ENCODE data around the gene RALY. TPM values are rescaled to one million over a fixed set of nuclear protein-coding genes. Genes with fewer than 3 reads are reported as not detected.

RALY gene
- total RNA-seq, 1 donor from 2014 or later: 66.8 TPM

- DNase-seq: no peak
These were observed 7.0 kb upstream of the RALY start for GRCh38 chr20:33986560-33987216.

GRCh38 chr20:33990075-33990474 is 3.6 kb upstream of the RALY start:
- no peak for DNase-seq

DNA sequence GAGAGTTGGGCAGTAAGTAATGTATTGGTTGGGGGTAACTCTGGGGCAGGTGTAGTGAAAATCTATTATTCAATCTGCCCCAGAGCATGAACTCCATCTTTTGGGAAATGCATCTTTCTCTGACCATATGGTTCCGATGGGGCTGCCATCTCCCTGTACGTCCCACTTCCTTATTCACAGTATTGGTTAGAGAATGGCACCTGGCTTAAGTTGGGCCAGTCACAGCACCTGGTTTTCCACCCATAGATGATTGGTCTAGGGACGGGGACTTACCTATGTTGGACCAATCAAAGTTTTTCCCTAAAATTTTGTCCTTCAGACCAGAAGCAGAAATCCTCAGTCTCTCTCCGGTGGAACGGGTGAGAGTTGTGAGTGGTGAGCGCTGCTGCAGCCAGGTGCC is 2.2 kb upstream of the RALY start:
- no peak for DNase-seq

DNA sequence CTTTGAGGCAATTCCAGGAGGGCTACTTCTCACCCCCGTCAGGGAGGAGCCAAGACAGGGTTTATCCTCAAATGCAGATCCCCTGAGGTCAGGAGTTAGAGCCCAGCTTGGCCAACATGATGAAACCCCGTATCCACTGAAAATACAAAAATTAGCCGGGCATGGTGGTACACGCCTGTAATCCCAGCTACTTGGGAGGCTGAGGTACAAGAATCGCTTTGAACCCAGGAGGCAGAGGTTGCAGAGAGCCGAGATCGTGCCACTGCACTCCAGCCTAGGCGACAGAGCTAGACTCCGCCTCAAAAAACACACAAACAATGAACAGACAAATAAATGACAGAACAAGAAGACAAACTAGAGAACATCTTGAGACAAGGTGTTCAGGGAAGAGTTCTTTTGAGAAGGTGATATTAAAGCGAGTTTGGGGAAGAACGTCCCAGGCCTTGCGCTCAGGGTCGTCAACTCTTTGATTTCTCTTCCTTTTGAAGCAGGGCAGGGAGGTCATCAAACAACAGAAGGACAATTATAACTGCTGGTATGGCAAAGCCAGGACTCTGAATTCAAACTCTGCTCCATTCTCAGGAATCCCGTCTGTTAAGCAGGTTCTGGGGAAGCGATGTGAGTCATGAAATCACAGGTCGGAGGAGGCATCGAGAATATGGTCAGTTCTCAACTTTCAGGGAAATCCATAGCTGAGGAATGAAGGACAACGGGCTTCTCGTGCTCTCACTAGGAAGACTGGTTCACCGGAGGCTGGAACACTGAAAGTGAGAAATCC is 1.4 kb upstream of the RALY start:
- DNase-seq: no peak

GRCh38 chr20:33992923-33993575 is 662 bp upstream of the RALY start:
- peak; percentile 100 for DNase-seq

DNA sequence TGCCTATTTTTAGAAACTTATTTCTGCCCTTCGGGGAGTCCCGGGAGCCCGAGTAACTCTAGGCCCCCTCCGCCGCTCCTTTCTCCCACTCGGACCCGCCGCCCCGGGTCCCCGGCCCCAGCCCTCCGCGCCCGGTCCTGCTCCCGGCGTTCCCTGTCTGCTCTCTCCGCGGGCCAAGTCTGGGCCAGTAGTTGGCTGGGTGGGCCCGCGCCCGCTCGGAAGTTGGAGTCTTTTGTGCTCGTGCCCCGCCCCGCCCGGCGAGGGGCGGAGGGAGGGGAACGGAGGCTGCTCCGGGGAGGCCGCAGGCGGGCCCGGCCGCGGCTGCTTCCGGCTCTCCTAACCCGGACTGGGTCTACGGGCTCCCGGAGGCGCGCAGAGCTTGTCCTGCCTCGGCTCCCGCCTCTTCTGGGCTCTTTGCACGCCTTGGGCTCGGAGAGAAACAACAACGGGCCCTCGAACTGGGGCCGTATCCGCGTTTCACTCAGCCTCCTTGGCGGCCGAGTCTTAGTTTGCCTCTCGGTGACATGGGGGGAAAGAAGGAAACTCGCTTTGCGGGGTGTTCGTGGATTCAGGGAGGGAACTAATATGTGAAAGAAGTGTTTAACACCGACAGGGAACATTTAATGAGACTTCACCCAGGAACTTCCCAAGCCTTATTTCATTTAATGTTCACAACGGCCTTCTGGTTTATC is 657 bp downstream of the RALY start:
- DNase-seq: peak; percentile 92

DNA sequence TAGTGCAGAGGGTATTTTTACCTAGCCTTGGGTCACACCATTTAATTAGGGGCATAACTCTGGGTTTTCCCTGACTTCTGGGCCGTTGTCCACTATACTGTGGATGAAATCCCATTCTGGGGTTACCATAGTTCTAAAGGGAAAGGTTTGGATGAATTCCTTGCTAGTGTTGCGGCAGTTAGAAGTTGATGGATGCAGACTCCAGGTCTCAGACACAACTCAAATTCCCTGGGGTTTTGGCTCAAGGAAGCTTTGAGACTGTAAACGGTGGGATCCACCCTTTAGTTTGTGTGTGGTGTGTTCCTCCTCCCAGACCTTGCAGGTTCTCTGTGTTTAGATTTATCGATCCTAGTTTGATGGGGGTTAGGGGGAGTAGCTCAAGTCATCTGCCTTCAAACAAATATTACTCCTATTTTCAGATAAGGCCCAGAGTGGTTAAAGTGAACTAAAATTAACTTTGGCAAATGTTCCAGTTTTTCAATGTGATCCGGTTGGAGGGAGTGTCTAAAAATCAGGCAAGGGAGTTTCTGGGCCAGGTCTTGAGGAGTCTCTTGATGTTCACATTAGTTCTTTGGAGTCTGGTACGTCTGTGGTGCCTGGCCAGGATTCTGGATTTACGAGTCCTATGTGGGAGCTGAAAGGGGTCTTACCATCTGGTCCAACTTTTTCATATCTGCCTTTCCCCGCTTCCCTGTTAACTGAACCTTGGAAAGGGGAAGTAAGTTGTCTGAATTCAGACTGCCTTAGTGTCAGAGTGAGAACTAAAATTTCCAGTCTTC is 1.5 kb downstream of the RALY start:
- peak; percentile 22 for DNase-seq

DNA sequence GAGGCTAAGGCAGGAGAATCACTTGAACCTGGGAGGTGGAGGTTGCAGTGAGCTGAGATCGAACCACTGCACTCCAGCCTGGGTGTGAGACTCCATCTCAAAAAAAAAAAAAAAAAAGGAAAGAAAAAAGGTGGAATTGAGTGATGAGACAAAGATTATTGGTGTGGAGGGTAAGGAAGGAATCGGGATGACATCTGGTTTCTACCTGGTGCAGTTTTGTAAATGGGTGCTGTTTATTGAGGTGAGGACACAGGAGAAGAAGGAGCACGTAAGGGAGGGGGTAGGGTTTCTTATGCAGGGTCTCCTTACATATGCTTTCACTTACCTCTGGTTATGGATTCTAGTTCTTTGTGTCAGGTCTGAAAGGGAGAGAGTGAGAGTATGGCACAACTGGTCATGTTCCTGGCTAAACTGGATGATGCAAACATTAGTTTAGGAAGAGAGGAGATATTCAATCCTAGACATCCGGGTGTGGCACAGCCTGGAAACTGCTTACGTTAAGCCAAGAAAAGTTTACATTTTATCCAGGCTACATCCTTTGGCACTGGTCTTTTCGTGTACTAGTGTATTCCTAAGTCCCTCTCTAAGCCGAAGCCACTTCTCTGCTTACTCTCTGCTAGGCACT is 5.4 kb downstream of the RALY start:
- no peak for DNase-seq

DNA sequence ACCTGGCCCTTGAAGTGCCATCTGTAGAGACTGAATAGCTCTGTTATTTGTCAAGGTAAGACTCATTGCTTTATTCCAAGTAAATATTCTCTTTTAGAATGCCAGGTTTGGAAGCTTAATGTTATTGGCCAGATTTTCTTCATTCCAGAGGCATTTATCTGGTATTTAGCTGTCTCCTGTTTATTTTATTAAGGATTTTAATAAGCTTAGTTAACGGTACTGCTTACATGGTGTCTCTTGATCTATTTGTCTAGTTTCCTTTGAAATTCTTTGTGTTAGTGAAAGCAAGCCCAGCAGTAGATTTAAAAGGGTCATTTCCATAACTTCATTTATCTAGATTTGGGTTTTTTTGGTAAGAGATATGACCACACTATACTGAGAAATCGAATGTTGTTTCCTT is 7.7 kb downstream of the RALY start:
- DNase-seq: no peak

GRCh38 chr20:34004227-34004626 is 10.5 kb downstream of the RALY start:
- DNase-seq: no peak

DNA sequence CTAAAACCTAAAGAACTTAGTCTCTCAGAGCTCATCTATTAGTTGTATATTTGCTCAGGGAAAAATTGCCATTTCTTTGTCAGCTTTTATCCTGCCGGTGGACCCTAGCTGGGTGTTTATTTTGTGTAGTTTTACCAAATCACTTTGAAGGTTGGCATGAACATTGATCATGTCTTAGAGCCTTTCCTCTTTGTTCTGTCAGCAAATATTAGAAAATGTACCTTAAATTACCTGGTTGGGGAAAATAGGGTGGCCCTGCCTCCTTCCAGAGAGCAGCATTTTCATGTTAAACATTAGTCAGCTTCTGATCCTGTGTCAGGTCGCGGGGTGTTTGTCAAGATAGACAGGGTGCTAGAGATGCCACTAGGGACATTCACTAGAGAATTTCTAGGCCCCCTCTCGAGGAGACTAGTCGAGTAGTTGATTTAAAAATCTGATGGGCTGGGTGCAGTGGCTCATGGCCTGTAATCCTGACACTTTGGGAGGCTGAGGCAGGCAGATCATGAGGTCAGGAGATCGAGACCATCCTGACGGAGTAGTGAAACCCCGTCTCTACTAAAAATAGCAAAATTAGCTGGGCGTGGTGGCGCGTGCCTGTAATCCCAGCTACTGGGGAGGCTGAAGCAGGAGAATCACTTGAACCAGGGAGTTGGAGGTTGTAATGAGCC is 11.2 kb downstream of the RALY start:
- no peak for DNase-seq

DNA sequence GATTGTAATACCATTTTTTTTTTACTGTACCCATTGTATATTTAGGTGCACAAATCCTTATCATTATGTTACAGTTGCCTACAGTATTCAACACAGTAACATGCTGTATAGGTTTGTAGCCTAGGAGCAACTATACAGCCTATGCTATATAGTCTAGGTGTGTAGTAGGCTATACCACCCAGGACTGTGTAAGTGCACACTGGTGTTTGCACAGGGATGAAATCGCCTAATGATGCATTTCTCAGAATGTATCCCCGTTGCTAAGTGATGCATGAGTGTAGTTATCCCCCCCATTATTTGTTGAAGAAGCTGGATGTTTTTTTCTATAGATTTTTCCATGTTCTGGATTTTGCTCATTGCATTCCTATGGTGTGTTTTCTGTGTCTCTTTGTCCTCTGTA is 12.9 kb downstream of the RALY start:
- DNase-seq: no peak

GRCh38 chr20:34008477-34008876 is 14.8 kb downstream of the RALY start:
- DNase-seq: no peak

GRCh38 chr20:34010405-34010931 is 16.8 kb downstream of the RALY start:
- no peak for DNase-seq

GRCh38 chr20:34011275-34011674 is 17.6 kb downstream of the RALY start:
- no peak for DNase-seq

DNA sequence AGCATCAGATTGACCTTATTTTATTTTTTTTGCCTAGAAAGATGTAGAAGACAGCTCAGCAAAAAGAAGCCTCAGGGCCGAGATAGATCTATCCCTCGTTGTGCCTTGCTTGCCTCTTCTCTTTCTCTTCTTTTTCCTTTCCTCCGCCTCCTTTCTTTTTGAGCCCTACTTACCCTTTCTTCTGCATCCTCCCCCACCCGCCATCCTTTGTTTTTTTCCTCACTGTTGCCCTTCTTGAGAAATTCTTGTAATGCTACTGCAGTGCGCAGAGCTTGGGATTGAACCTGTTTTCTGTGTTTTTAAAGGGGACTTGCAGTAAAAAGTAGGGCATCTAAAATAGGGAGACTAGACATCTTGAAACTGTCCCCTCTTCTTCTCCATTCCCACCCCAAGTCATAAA is 18.6 kb downstream of the RALY start:
- DNase-seq: no peak

DNA sequence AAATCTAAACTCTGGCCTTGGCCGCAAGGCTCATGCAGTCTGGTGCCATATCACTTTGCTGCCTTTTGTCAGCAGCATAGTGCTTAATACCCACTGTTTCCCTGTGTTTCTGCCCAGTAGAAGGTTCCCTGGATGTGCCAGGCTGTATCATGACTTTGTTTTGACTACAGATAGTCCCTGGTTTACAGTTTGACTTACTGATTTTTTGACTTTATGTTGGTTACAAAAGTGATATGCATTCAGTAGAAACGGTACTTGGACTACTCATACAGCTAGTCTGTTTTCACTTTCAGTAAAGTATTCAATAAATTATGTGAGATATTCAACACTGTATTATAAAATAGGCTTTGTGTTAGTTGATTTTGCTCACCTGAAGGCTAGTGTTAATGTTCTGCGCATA is 19.0 kb downstream of the RALY start:
- no peak for DNase-seq

DNA sequence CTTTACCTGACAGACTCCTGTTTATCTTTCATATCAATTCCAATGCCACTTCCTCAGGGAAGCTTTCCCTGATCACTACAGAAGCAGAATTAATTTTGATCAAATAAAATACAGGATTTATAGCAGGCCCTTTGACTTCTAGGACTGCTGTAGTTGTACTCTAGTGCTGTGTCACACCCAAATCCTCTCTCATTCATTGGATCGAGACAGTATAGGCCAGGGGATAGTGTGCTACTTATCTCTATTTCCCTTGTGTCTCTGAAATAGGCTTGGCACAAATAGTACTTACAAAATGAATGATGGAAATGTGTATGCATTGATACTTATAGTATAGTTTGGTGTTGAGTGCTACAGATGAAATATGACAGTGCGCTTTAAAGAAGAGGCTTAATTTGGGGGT is 19.8 kb downstream of the RALY start:
- DNase-seq: no peak

- no peak for DNase-seq
These were observed 21.2 kb downstream of the RALY start for GRCh38 chr20:34014878-34015277.

DNA sequence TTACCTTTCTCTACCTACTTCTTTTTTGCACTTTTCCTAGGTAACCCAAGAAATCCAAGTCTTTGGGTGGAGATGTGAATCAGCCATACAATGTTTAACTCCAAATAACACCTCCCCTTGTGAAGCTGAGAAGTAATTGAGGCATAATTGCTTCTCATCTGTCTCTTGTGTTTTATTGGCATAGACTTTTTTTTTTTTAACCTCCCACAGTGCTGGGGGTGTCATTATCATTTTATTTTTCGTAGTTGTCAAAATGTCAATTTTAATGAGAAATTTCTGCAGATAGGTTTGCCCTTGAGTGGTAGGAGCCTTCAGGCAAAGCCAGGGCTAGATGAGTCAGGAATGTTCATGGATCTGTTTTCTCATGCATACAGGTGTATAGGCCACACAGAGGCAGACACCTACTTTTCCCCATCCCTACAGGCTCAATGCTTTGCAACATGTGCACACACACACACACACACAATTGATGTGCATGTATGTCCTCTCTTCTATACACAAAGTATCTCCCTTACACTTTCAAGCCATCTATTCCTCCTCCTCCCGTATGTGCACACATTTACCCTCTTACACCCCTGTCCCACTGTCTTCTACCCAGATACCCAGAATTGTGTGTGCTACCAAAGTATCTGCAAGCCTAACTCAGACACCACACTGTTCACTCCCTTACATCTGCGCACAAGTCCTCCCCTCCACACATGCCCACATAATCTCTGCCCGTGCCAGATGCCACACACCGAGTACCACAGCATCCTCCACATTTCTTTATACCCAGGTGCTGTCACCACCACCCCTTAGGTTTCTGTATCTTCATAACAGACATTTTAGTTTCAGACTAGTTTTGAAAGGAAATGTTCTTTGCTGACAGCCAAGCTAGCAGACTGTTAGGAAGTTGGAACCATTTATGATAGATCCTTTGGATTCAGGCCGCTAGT is 22.0 kb downstream of the RALY start:
- no peak for DNase-seq

All from tongue (tissue), 2 donors.